B cell (primary cell): ENCODE measurements around the gene AP5S1.

Experiments used
- EZH2 ChIP-seq: IDR thresholded peaks from 2 replicates; pipeline ENCODE4 v1.6.1; 2012; ENCODE audit warnings: borderline replicate concordance, low read depth, mild to moderate bottlenecking, moderate library complexity, low read length; ENCODE audit not compliant: insufficient read depth, poor library complexity, severe bottlenecking
- TF ChIP-seq, protein P1 (sequence below): fragments of 200-600 bp; IDR thresholded peaks from one replicate; pipeline ENCODE4 v1.8.0; 2022; ENCODE audit warnings: antibody characterized with exemption, mild to moderate bottlenecking

DNA sequence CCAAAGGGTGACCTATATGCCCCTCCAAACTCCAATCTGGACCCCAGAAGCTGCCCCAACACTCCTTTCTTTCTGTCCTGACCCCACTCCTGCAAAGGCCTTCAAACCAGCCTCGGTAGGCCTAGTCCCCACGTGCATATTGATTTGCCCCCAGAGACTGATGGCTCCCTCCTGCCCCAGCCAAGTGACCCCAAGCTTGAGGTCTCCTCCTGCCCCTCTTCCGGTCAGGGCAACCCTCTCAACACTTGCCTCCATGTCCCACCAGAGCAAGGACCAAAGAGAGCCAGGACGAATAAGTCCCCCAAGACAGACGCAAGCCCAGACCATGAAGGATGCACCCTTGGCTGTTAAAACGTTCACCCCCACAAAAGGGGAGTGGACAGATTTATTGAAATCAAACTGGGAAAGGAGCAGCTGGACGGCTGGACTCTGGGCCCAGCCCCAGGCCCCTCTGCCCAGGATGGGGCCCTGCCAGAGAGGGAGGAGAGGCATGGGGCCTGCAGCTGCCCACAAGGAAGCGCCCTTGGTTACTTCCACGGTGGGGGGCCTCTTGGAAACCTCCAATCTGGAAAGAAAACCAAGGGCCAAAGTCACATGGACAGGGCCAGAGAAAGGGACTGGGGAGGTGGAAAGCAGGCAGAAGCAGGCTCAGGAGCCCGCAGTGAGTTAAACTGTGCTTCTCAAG is 36.7 kb upstream of the AP5S1 start:
- TF ChIP-seq, protein P1, sequence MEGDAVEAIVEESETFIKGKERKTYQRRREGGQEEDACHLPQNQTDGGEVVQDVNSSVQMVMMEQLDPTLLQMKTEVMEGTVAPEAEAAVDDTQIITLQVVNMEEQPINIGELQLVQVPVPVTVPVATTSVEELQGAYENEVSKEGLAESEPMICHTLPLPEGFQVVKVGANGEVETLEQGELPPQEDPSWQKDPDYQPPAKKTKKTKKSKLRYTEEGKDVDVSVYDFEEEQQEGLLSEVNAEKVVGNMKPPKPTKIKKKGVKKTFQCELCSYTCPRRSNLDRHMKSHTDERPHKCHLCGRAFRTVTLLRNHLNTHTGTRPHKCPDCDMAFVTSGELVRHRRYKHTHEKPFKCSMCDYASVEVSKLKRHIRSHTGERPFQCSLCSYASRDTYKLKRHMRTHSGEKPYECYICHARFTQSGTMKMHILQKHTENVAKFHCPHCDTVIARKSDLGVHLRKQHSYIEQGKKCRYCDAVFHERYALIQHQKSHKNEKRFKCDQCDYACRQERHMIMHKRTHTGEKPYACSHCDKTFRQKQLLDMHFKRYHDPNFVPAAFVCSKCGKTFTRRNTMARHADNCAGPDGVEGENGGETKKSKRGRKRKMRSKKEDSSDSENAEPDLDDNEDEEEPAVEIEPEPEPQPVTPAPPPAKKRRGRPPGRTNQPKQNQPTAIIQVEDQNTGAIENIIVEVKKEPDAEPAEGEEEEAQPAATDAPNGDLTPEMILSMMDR: no peak
- TF ChIP-seq EZH2: no peak
